Measurements from ENCODE around the gene SULT1A3. TPM values are rescaled to one million over a fixed set of nuclear protein-coding genes. Genes with fewer than 3 reads are reported as not detected.

The SULT1A3 gene
- total RNA-seq, 1 experiment from 2014 or later, result 21.5 TPM

DNA sequence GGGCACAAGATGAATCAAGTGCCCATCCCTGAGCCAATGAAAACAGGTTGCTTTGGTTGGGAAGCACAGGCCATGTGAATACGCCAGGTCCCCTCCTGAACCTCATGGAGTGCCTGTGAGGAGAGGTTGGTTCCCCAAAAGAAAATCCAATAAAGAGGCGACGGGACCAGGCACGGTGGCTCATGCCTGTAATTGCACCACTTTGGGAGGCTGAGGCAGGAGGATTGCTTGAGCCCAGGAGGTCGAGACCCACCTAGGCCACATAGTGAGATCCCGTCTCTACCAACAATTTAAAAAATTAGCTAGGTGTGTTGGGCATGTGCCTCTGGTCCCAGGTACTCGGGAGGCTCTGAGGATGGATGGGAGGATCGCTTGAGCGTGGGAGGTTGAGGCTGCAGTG, 19.1 kb upstream of the SULT1A3 start:
- Mint-ChIP-seq H3K27ac (no peak overlapping the region), H3K36me3 (ENCODE audit: insufficient read depth in 1 of 3, low read depth in 3 of 3) (peaks cover 0 to 1% (median 0%) of the 10 kb centered on the region in 3 experiments; a peak in 1 of 7 replicates)
- no peak overlapping the region for H4K91ac ChIP-seq (ENCODE audit: insufficient read length, low read depth, low read length)

More for the DNA sequence above, 19.1 kb upstream of the SULT1A3 start:
- H2AK5ac ChIP-seq (ENCODE audit: insufficient read length, low read length), result no peak overlapping the region
- H3K9me3 ChIP-seq (ENCODE audit: control insufficient read depth, low read depth, low read length), result no peaks in the 10 kb centered on the region
- no peaks in the 10 kb centered on the region for H4K20me1 ChIP-seq (ENCODE audit: control insufficient read depth, insufficient read depth, insufficient read length)
- peaks cover 4% of the 10 kb centered on the region for H3K23me2 ChIP-seq (ENCODE audit: insufficient read length, low read depth, low read length, poor library complexity, severe bottlenecking)
- H3K4ac ChIP-seq (ENCODE audit: low read depth, low read length), result no peak overlapping the region
- peaks cover 0 to 13% of the 10 kb centered on the region in 2 experiments; a peak in 2 of 4 replicates for H3K4me1 Mint-ChIP-seq
- no peak overlapping the region for H3K18ac ChIP-seq (ENCODE audit: insufficient read length, low read depth, low read length)
- H3K23ac ChIP-seq (ENCODE audit: insufficient read length, low read depth, low read length), result no peak overlapping the region
- no peak overlapping the region for H4K5ac ChIP-seq (ENCODE audit: insufficient read length, low read depth, low read length)
- H2BK15ac ChIP-seq (ENCODE audit: low read depth, low read length), result no peak overlapping the region
- TF ChIP-seq, protein P1, sequence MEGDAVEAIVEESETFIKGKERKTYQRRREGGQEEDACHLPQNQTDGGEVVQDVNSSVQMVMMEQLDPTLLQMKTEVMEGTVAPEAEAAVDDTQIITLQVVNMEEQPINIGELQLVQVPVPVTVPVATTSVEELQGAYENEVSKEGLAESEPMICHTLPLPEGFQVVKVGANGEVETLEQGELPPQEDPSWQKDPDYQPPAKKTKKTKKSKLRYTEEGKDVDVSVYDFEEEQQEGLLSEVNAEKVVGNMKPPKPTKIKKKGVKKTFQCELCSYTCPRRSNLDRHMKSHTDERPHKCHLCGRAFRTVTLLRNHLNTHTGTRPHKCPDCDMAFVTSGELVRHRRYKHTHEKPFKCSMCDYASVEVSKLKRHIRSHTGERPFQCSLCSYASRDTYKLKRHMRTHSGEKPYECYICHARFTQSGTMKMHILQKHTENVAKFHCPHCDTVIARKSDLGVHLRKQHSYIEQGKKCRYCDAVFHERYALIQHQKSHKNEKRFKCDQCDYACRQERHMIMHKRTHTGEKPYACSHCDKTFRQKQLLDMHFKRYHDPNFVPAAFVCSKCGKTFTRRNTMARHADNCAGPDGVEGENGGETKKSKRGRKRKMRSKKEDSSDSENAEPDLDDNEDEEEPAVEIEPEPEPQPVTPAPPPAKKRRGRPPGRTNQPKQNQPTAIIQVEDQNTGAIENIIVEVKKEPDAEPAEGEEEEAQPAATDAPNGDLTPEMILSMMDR (conservative IDR thresholded peaks at IDR 0.05), result no peak
- H3K27me3 ChIP-seq (ENCODE audit: insufficient read depth, low read length), result peaks cover 4% of the 10 kb centered on the region; the same call in 1 of the 2 replicates
- H3K27me3 Mint-ChIP-seq (ENCODE audit: low read depth), result peaks cover 44% of the 10 kb centered on the region
- H3K79me2 ChIP-seq (ENCODE audit: insufficient read depth, low read length), result no peaks in the 10 kb centered on the region
- no peaks in the 10 kb centered on the region for H3K79me1 ChIP-seq (ENCODE audit: insufficient read depth, low read depth, low read length, poor library complexity, severe bottlenecking)
- H3K27ac ChIP-seq (ENCODE audit: insufficient read length, low read depth, low read length), result no peak overlapping the region
- H2BK12ac ChIP-seq (ENCODE audit: insufficient read length, low read depth, low read length), result no peak overlapping the region
- no peak overlapping the region for H3K14ac ChIP-seq (ENCODE audit: insufficient read depth, low read length)
- no peak overlapping the region for H2BK120ac ChIP-seq (ENCODE audit: low read depth, low read length, poor library complexity, severe bottlenecking)
- no peak overlapping the region for H3K4me3 Mint-ChIP-seq
- no peak for DNase-seq
- no peak overlapping the region for H4K8ac ChIP-seq (replicated peaks; ENCODE audit: insufficient read length, low read depth, low read length)
- no peak overlapping the region for H3K9ac ChIP-seq (ENCODE audit: extremely low read depth, insufficient read length, low read length)
- H3K4me1 ChIP-seq (ENCODE audit: insufficient read depth, low read length), result no peaks in the 10 kb centered on the region
- no peak overlapping the region for H2BK20ac ChIP-seq (ENCODE audit: low read depth, low read length, poor library complexity, severe bottlenecking)
- no peak overlapping the region for H3K4me2 ChIP-seq (ENCODE audit: insufficient read depth, insufficient read length, low read length)
- H3K9me3 Mint-ChIP-seq, result no peaks in the 10 kb centered on the region
- no CpG with 5 or more reads among the region's 9 CpGs for WGBS (ENCODE audit: extremely low coverage, insufficient read length, low lambda C conversion rate)
- no peak overlapping the region for H3K56ac ChIP-seq (ENCODE audit: insufficient read length, low read depth, low read length)
- H2BK5ac ChIP-seq (ENCODE audit: insufficient read length, low read length), result no peak overlapping the region
- H2AFZ ChIP-seq (ENCODE audit: low read length), result no peak overlapping the region
- H3T11ph ChIP-seq (ENCODE audit: low read length), result no peak overlapping the region
